Trophoblast cell (in vitro differentiated cells and primary cell): ENCODE measurements around the gene CMC1.

Experiments
- DNase-seq, 2 donors: peaks; one replicate each; pipeline ENCODE4 v3.0.0-alpha.2; 2016
- H2AFZ ChIP-seq: 2 replicates; pipeline ENCODE4 v1.6.1; 2013; ENCODE audit warnings: low read length, moderate library complexity, mild to moderate bottlenecking; ENCODE audit not compliant: insufficient read depth, poor library complexity
- H2AK5ac ChIP-seq: 2 replicates; pipeline ENCODE4 v1.6.1; 2013; ENCODE audit warnings: mild to moderate bottlenecking, low read length
- H2BK120ac ChIP-seq: 2 replicates; pipeline ENCODE4 v1.6.1; 2013; ENCODE audit warnings: low read length, mild to moderate bottlenecking, moderate library complexity; ENCODE audit not compliant: insufficient read depth, poor library complexity
- H2BK12ac ChIP-seq: 2 replicates; pipeline ENCODE4 v1.6.1; 2013; ENCODE audit warnings: mild to moderate bottlenecking, low read length, moderate library complexity
- H2BK5ac ChIP-seq: 2 replicates; pipeline ENCODE4 v1.6.1; 2013; ENCODE audit warnings: low read length, low read depth, moderate library complexity, mild to moderate bottlenecking; ENCODE audit not compliant: poor library complexity
- H3K14ac ChIP-seq: 2 replicates; pipeline ENCODE4 v1.6.1; 2013; ENCODE audit warnings: mild to moderate bottlenecking, low read length
- H3K18ac ChIP-seq: 2 replicates; pipeline ENCODE4 v1.6.1; 2013; ENCODE audit warnings: mild to moderate bottlenecking, low read length
- H3K23ac ChIP-seq: 2 replicates; pipeline ENCODE4 v1.6.1; 2013; ENCODE audit warnings: low read length
- H3K27ac ChIP-seq: 2 replicates; pipeline ENCODE4 v1.5.1; 2013; ENCODE audit warnings: low read depth, mild to moderate bottlenecking, inconsistent platforms, low read length, moderate library complexity
- H3K27me3 ChIP-seq: 2 replicates; pipeline ENCODE4 v1.6.1; 2013; ENCODE audit warnings: inconsistent platforms, mild to moderate bottlenecking, low read length, moderate library complexity; ENCODE audit not compliant: insufficient read depth
- H3K36me3 ChIP-seq, 2 experiments: 1 replicate in 1 of 2; 2 replicates in 1 of 2; pipeline ENCODE4 v1.6.1; 2013; ENCODE audit warnings: low read length in 2 of 2, mild to moderate bottlenecking in 2 of 2, moderate library complexity in 1 of 2; ENCODE audit not compliant: insufficient read depth in 2 of 2, control insufficient read depth in 1 of 2
- H3K4ac ChIP-seq: 2 replicates; pipeline ENCODE4 v1.6.1; 2013; ENCODE audit warnings: low read depth, mild to moderate bottlenecking, low read length, moderate library complexity
- H3K4me1 ChIP-seq, 2 experiments: 1 replicate in 1 of 2; 2 replicates in 1 of 2; pipeline ENCODE4 v1.6.1; 2013; ENCODE audit warnings: low read length in 2 of 2, mild to moderate bottlenecking in 2 of 2, moderate library complexity in 1 of 2; ENCODE audit not compliant: insufficient read depth in 2 of 2, control insufficient read depth in 1 of 2
- H3K4me2 ChIP-seq: 2 replicates; pipeline ENCODE4 v1.6.1; 2013; ENCODE audit warnings: inconsistent platforms, mild to moderate bottlenecking, low read length, moderate library complexity
- H3K4me3 ChIP-seq: 2 replicates; pipeline ENCODE4 v1.5.1; 2013; ENCODE audit warnings: mild to moderate bottlenecking, low read depth, low read length, inconsistent platforms
- H3K79me1 ChIP-seq: one replicate; pipeline ENCODE4 v1.6.1; 2013; ENCODE audit warnings: low read length
- H3K79me2 ChIP-seq: 2 replicates; pipeline ENCODE4 v1.6.1; 2013; ENCODE audit warnings: low read length, mild to moderate bottlenecking; ENCODE audit not compliant: control insufficient read depth, insufficient read depth, poor library complexity
- H3K9ac ChIP-seq: 2 replicates; pipeline ENCODE4 v1.6.1; 2013; ENCODE audit warnings: mild to moderate bottlenecking, low read length
- H3K9me3 ChIP-seq: 2 replicates; pipeline ENCODE4 v1.6.1; 2013; ENCODE audit warnings: low read depth, mild to moderate bottlenecking, control low read depth, inconsistent platforms, low read length; ENCODE audit not compliant: insufficient read depth
- H4K12ac ChIP-seq: 2 replicates; pipeline ENCODE4 v1.6.1; 2013; ENCODE audit warnings: low read depth, mild to moderate bottlenecking, low read length, moderate library complexity
- H4K8ac ChIP-seq: 2 replicates; pipeline ENCODE4 v1.6.1; 2013; ENCODE audit warnings: low read depth, mild to moderate bottlenecking, low read length, moderate library complexity
- H4K91ac ChIP-seq: one replicate; pipeline ENCODE4 v1.6.1; 2013; ENCODE audit warnings: low read depth, mild to moderate bottlenecking, low read length, moderate library complexity
- WGBS: extraction: QIAGEN DNeasy Blood & Tissue Kit; methylation state at CpG from one replicate; pipeline ENCODE4 v1.1.7; 2013; ENCODE audit warnings: missing lambda C conversion rate; ENCODE audit not compliant: insufficient read length, insufficient coverage; ENCODE audit errors: extremely low coverage; 5-methylcytosine and 5-hydroxymethylcytosine counted together

Gene CMC1

GRCh38 chr3:28295898-28296490 lies 54.6 kb downstream of the CMC1 start:
- Histone ChIP-seq H3K36me3 (no peaks in the 10 kb centered on the region), H2BK12ac (no peak overlapping the region), H3K4ac (no peak overlapping the region), H3K4me3 (no peak overlapping the region), H4K8ac (no peak overlapping the region), H3K14ac (no peak overlapping the region), H3K4me1 (no peaks in the 10 kb centered on the region), H3K27ac (no peak overlapping the region), H4K12ac (no peak overlapping the region), H4K91ac (no peak overlapping the region), H3K27me3 (no peaks in the 10 kb centered on the region), H3K79me1 (no peaks in the 10 kb centered on the region), H3K9me3 (no peaks in the 10 kb centered on the region), H2BK5ac (no peak overlapping the region), H3K18ac (no peak overlapping the region), H2AFZ (no peak overlapping the region), H2AK5ac (no peak overlapping the region), H3K23ac (no peak overlapping the region), H2BK120ac (no peak overlapping the region), H3K9ac (no peak overlapping the region), H3K79me2 (no peaks in the 10 kb centered on the region), H3K4me2 (no peak overlapping the region)
- DNase-seq = no peak

- Histone ChIP-seq H4K12ac (no peak overlapping the region), H3K27ac (no peak overlapping the region), H3K9ac (no peak overlapping the region), H2BK5ac (no peak overlapping the region), H2AFZ (no peak overlapping the region), H3K4me2 (no peak overlapping the region), H3K23ac (no peak overlapping the region), H3K9me3 (no peaks in the 10 kb centered on the region), H3K18ac (no peak overlapping the region), H3K4me3 (no peak overlapping the region), H3K27me3 (no peaks in the 10 kb centered on the region), H3K79me2 (no peaks in the 10 kb centered on the region), H3K79me1 (no peaks in the 10 kb centered on the region), H4K8ac (no peak overlapping the region), H2BK120ac (no peak overlapping the region), H3K14ac (no peak overlapping the region), H3K36me3 (no peaks in the 10 kb centered on the region), H3K4me1 (no peaks in the 10 kb centered on the region), H3K4ac (no peak overlapping the region), H2BK12ac (no peak overlapping the region), H4K91ac (no peak overlapping the region), H2AK5ac (no peak overlapping the region)
- no peak for DNase-seq
- no CpG with 5 or more reads among the region's 1 CpG for WGBS
Measured at GRCh38 chr3:28299705-28300104, 58.3 kb downstream of the CMC1 start.

- DNase-seq = no peak
- H3K9ac ChIP-seq = no peak overlapping the region
- H3K4me2 ChIP-seq = no peak overlapping the region
- H3K18ac ChIP-seq = no peak overlapping the region
- no peak overlapping the region for H3K27ac ChIP-seq
- no peak overlapping the region for H2AFZ ChIP-seq
- no peak overlapping the region for H4K91ac ChIP-seq
- H3K14ac ChIP-seq = no peak overlapping the region
- H3K79me1 ChIP-seq = no peaks in the 10 kb centered on the region
- no peaks in the 10 kb centered on the region for H3K4me1 ChIP-seq
- H2AK5ac ChIP-seq = no peak overlapping the region
- H2BK12ac ChIP-seq = no peak overlapping the region
- no peak overlapping the region for H2BK5ac ChIP-seq
- no peaks in the 10 kb centered on the region for H3K9me3 ChIP-seq
- no peaks in the 10 kb centered on the region for H3K79me2 ChIP-seq
- no peak overlapping the region for H4K12ac ChIP-seq
- no CpG with 5 or more reads among the region's 5 CpGs for WGBS
- no peak overlapping the region for H3K4me3 ChIP-seq
- no peak overlapping the region for H4K8ac ChIP-seq
- no peaks in the 10 kb centered on the region for H3K36me3 ChIP-seq
- H2BK120ac ChIP-seq = no peak overlapping the region
- H3K27me3 ChIP-seq = no peaks in the 10 kb centered on the region
- H3K4ac ChIP-seq = no peak overlapping the region
- H3K23ac ChIP-seq = no peak overlapping the region
Measured at GRCh38 chr3:28300345-28300962, 59.0 kb downstream of the CMC1 start.

- no peak overlapping the region for H3K23ac ChIP-seq
- no peak for DNase-seq
- no peak overlapping the region for H4K12ac ChIP-seq
- no peak overlapping the region for H3K4me3 ChIP-seq
- no peak overlapping the region for H4K91ac ChIP-seq
- H2AFZ ChIP-seq = no peak overlapping the region
- no peak overlapping the region for H3K4me2 ChIP-seq
- no peak overlapping the region for H2BK5ac ChIP-seq
- H3K9me3 ChIP-seq = no peaks in the 10 kb centered on the region
- no peaks in the 10 kb centered on the region for H3K4me1 ChIP-seq
- no peaks in the 10 kb centered on the region for H3K79me1 ChIP-seq
- H4K8ac ChIP-seq = no peak overlapping the region
- no peak overlapping the region for H3K4ac ChIP-seq
- no peak overlapping the region for H3K9ac ChIP-seq
- no peaks in the 10 kb centered on the region for H3K79me2 ChIP-seq
- H3K14ac ChIP-seq = no peak overlapping the region
- H3K27ac ChIP-seq = no peak overlapping the region
- H3K27me3 ChIP-seq = no peaks in the 10 kb centered on the region
- H2BK120ac ChIP-seq = no peak overlapping the region
- no peaks in the 10 kb centered on the region for H3K36me3 ChIP-seq
- no peak overlapping the region for H3K18ac ChIP-seq
- no peak overlapping the region for H2BK12ac ChIP-seq
- no peak overlapping the region for H2AK5ac ChIP-seq
- WGBS = no CpG with 5 or more reads among the region's 4 CpGs
Measured at GRCh38 chr3:28301688-28302087, 60.3 kb downstream of the CMC1 start.
